ENCODE data around the gene RAI1. TPM values are rescaled to one million over a fixed set of nuclear protein-coding genes. Genes with fewer than 3 reads are reported as not detected.
A peak's percentile ranks its signal among the peaks of the same experiment; 100 is the strongest.

Gene RAI1
- total and polyA plus RNA-seq, 2 of the 13 experiments (the other 11 are each of a cell fraction or from before 2014, with no cell fraction given): 3.4 to 5.2 TPM

GRCh38 chr17:17831208-17832031, 150.2 kb downstream of the RAI1 start (continued):
- TF ChIP-seq, protein P1, sequence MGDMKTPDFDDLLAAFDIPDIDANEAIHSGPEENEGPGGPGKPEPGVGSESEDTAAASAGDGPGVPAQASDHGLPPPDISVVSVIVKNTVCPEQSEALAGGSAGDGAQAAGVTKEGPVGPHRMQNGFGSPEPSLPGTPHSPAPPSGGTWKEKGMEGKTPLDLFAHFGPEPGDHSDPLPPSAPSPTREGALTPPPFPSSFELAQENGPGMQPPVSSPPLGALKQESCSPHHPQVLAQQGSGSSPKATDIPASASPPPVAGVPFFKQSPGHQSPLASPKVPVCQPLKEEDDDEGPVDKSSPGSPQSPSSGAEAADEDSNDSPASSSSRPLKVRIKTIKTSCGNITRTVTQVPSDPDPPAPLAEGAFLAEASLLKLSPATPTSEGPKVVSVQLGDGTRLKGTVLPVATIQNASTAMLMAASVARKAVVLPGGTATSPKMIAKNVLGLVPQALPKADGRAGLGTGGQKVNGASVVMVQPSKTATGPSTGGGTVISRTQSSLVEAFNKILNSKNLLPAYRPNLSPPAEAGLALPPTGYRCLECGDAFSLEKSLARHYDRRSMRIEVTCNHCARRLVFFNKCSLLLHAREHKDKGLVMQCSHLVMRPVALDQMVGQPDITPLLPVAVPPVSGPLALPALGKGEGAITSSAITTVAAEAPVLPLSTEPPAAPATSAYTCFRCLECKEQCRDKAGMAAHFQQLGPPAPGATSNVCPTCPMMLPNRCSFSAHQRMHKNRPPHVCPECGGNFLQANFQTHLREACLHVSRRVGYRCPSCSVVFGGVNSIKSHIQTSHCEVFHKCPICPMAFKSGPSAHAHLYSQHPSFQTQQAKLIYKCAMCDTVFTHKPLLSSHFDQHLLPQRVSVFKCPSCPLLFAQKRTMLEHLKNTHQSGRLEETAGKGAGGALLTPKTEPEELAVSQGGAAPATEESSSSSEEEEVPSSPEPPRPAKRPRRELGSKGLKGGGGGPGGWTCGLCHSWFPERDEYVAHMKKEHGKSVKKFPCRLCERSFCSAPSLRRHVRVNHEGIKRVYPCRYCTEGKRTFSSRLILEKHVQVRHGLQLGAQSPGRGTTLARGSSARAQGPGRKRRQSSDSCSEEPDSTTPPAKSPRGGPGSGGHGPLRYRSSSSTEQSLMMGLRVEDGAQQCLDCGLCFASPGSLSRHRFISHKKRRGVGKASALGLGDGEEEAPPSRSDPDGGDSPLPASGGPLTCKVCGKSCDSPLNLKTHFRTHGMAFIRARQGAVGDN (CRISPR knock-in tag; IDR thresholded peaks at IDR 0.05): peak; percentile 61; the same call in 1 of the 2 replicates
- TF ChIP-seq ZNF768 (CRISPR knock-in tag; IDR thresholded peaks at IDR 0.05) (peak; percentile 27; the same call in 1 of the 2 replicates), ERF (CRISPR knock-in tag; IDR thresholded peaks at IDR 0.05) (no peak), ZNF724P (CRISPR knock-in tag; IDR thresholded peaks at IDR 0.05; ENCODE audit: borderline replicate concordance) (0 out of 2 replicates have a peak, but pooled peaks have one; percentile 41), POLR2A (IDR thresholded peaks at IDR 0.05; ENCODE audit: insufficient read depth in 1 of 2, low read depth in 2 of 2, low read length in 2 of 2) (0 out of 4 replicates have a peak, but pooled peaks of 1 of the 2 experiments have one; percentile 6), HDAC1 (CRISPR knock-in tag; IDR thresholded peaks at IDR 0.05) (0 out of 2 replicates have a peak, but pooled peaks have one; percentile 35), ZNF431 (CRISPR knock-in tag; IDR thresholded peaks at IDR 0.05; ENCODE audit: borderline replicate concordance, low read depth) (0 out of 2 replicates have a peak, but pooled peaks have one; percentile 5), RBFOX2 (IDR thresholded peaks at IDR 0.05; ENCODE audit: low read depth, low read length) (0 out of 2 replicates have a peak, but pooled peaks have one; percentile 34), NR2F6 (IDR thresholded peaks at IDR 0.05) (no peak), NR2F6 (CRISPR knock-in tag; IDR thresholded peaks at IDR 0.05) (no peak)
- TF ChIP-seq, protein P2, sequence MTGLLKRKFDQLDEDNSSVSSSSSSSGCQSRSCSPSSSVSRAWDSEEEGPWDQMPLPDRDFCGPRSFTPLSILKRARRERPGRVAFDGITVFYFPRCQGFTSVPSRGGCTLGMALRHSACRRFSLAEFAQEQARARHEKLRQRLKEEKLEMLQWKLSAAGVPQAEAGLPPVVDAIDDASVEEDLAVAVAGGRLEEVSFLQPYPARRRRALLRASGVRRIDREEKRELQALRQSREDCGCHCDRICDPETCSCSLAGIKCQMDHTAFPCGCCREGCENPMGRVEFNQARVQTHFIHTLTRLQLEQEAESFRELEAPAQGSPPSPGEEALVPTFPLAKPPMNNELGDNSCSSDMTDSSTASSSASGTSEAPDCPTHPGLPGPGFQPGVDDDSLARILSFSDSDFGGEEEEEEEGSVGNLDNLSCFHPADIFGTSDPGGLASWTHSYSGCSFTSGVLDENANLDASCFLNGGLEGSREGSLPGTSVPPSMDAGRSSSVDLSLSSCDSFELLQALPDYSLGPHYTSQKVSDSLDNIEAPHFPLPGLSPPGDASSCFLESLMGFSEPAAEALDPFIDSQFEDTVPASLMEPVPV (CRISPR knock-in tag; IDR thresholded peaks at IDR 0.05): peak; percentile 29; the same call in 1 of the 2 replicates
- TF ChIP-seq, protein P3, sequence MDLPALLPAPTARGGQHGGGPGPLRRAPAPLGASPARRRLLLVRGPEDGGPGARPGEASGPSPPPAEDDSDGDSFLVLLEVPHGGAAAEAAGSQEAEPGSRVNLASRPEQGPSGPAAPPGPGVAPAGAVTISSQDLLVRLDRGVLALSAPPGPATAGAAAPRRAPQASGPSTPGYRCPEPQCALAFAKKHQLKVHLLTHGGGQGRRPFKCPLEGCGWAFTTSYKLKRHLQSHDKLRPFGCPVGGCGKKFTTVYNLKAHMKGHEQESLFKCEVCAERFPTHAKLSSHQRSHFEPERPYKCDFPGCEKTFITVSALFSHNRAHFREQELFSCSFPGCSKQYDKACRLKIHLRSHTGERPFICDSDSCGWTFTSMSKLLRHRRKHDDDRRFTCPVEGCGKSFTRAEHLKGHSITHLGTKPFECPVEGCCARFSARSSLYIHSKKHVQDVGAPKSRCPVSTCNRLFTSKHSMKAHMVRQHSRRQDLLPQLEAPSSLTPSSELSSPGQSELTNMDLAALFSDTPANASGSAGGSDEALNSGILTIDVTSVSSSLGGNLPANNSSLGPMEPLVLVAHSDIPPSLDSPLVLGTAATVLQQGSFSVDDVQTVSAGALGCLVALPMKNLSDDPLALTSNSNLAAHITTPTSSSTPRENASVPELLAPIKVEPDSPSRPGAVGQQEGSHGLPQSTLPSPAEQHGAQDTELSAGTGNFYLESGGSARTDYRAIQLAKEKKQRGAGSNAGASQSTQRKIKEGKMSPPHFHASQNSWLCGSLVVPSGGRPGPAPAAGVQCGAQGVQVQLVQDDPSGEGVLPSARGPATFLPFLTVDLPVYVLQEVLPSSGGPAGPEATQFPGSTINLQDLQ (CRISPR knock-in tag; IDR thresholded peaks at IDR 0.05): no peak
- TF ChIP-seq, protein P4, sequence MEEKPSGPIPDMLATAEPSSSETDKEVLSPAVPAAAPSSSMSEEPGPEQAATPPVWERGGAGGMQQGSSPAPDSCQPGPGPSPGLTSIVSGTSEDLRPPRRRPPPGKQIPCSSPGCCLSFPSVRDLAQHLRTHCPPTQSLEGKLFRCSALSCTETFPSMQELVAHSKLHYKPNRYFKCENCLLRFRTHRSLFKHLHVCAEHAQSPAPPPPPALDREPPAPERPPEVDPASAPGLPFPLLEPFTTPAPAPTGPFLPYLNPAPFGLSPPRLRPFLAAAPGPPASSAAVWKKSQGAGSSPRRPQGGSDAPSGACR (CRISPR knock-in tag; IDR thresholded peaks at IDR 0.05): 0 out of 2 replicates have a peak, but pooled peaks have one; percentile 1
- TF ChIP-seq, protein P5, sequence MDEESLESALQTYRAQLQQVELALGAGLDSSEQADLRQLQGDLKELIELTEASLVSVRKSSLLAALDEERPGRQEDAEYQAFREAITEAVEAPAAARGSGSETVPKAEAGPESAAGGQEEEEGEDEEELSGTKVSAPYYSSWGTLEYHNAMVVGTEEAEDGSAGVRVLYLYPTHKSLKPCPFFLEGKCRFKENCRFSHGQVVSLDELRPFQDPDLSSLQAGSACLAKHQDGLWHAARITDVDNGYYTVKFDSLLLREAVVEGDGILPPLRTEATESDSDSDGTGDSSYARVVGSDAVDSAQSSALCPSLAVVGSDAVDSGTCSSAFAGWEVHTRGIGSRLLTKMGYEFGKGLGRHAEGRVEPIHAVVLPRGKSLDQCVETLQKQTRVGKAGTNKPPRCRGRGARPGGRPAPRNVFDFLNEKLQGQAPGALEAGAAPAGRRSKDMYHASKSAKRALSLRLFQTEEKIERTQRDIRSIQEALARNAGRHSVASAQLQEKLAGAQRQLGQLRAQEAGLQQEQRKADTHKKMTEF (CRISPR knock-in tag; IDR thresholded peaks at IDR 0.05): no peak

All from HepG2 (cell line).